H1 (cell line): Measurements from ENCODE around the gene UNC50. TPM values are rescaled to one million over a fixed set of nuclear protein-coding genes. Genes with fewer than 3 reads are reported as not detected.

Experiments used
- CTCF ChIA-PET: fragments of 300-600 bp; sonication (Branson Sonifier 250); formaldehyde crosslinking; loops from one replicate; lab custom pipeline; 2021; ENCODE audit not compliant: partially characterized antibody; lab: Charles Lee
- POLR2A ChIA-PET: fragments of 300-600 bp; sonication (Branson Sonifier 250); formaldehyde crosslinking; loops from one replicate; lab custom pipeline; 2021; ENCODE audit warnings: inconsistent platforms; ENCODE audit not compliant: partially characterized antibody; lab: Charles Lee
- DNase-seq, 2 experiments: peaks; one replicate each; pipeline versions ENCODE4 v3.0.0 to v3.0.0-alpha.2; 2010 to 2022; ENCODE audit warnings: low spot score in 2 of 2, low read depth in 1 of 2, mixed read lengths in 1 of 2
- FAIRE-seq: peaks from 2 replicates; lab custom pipeline; 2011; peaks lifted over from hg19 to GRCh38; lab: Jason Lieb, UNC
- H2AFZ ChIP-seq: 2 replicates; pipeline ENCODE4 v1.8.1; 2012; ENCODE audit warnings: low read length, inconsistent platforms
- H2AK5ac ChIP-seq: 2 replicates; pipeline ENCODE4 v1.6.1; 2013; ENCODE audit warnings: low read depth, low read length
- H2BK120ac ChIP-seq: replicated peaks from 2 replicates; pipeline ENCODE3; 2013; ENCODE audit warnings: low read depth, low read length, inconsistent platforms
- H2BK12ac ChIP-seq: 2 replicates; pipeline ENCODE4 v1.6.1; 2013; ENCODE audit warnings: low read depth, low read length
- H2BK15ac ChIP-seq: 2 replicates; pipeline ENCODE4 v1.6.1; 2013; ENCODE audit warnings: low read length
- H2BK20ac ChIP-seq: 2 replicates; pipeline ENCODE4 v1.6.1; 2013; ENCODE audit warnings: low read length
- H2BK5ac ChIP-seq: 2 replicates; pipeline ENCODE4 v1.6.1; 2013; ENCODE audit warnings: low read depth, low read length
- H3K14ac ChIP-seq: 2 replicates; pipeline ENCODE4 v1.6.1; 2013; ENCODE audit warnings: inconsistent platforms; ENCODE audit not compliant: insufficient read length
- H3K18ac ChIP-seq: 2 replicates; pipeline ENCODE4 v1.6.1; 2013; ENCODE audit warnings: low read length; ENCODE audit errors: extremely low read depth
- H3K23ac ChIP-seq: 2 replicates; pipeline ENCODE4 v1.6.1; 2013; ENCODE audit warnings: inconsistent platforms; ENCODE audit not compliant: insufficient read length
- H3K23me2 ChIP-seq: 2 replicates; pipeline ENCODE4 v1.6.1; 2013; ENCODE audit warnings: low read depth, low read length
- H3K27ac ChIP-seq: 2 replicates; pipeline ENCODE4 v1.6.1; 2011; ENCODE audit warnings: low read depth, low read length, inconsistent platforms
- H3K27me3 ChIP-seq, 4 experiments: replicated peaks in 1 of 4; 1 replicate in 1 of 4; 2 replicates in 3 of 4; pipeline versions ENCODE4 v1.6.1 to v1.8.1; 2011 to 2013; ENCODE audit warnings: low read length in 3 of 4, mild to moderate bottlenecking in 3 of 4, inconsistent platforms in 2 of 4, mixed read lengths in 2 of 4, moderate library complexity in 1 of 4; ENCODE audit not compliant: control insufficient read depth in 3 of 4, insufficient read depth in 3 of 4; ENCODE audit errors: extremely low read depth in 1 of 4
- H3K36me3 ChIP-seq, 4 experiments: 2 replicates each; pipeline versions ENCODE4 v1.6.1 to v1.8.1; 2011 to 2013; ENCODE audit warnings: mild to moderate bottlenecking in 4 of 4, low read length in 3 of 4, moderate library complexity in 2 of 4, control low read depth in 1 of 4, inconsistent platforms in 1 of 4; ENCODE audit not compliant: insufficient read depth in 4 of 4, control insufficient read depth in 2 of 4
- H3K4ac ChIP-seq: replicated peaks from 2 replicates; pipeline ENCODE3; 2013; ENCODE audit warnings: low read length, low read depth, mixed read lengths, inconsistent platforms; ENCODE audit not compliant: insufficient read length
- H3K4me1 ChIP-seq, 4 experiments: replicated peaks in 1 of 4; 1 replicate in 1 of 4; 2 replicates in 3 of 4; pipeline versions ENCODE4 v1.6.1 to v1.8.1; 2011 to 2013; ENCODE audit warnings: low read length in 3 of 4, inconsistent platforms in 2 of 4, mixed read lengths in 1 of 4; ENCODE audit not compliant: insufficient read depth in 4 of 4, control insufficient read depth in 3 of 4
- H3K4me2 ChIP-seq, 2 experiments: 2 replicates each; pipeline versions ENCODE4 v1.6.1 to v1.8.1; 2011 to 2013; ENCODE audit warnings: low read depth in 2 of 2, low read length in 2 of 2, control low read depth in 1 of 2, inconsistent platforms in 1 of 2, mild to moderate bottlenecking in 1 of 2; ENCODE audit not compliant: insufficient read depth in 1 of 2
- H3K4me3 ChIP-seq, 4 experiments: fragments of 200-600, 300-600 bp in 1 of 4; sonication (generic), shearing (Covaris generic), sonication (Bioruptor Twin) in 1 of 4; 2 replicates each; pipeline versions ENCODE4 v1.5.1 to v1.8.1; 2011 to 2016; ENCODE audit warnings: low read length in 4 of 4, low read depth in 3 of 4, control low read depth in 2 of 4, inconsistent platforms in 2 of 4, mild to moderate bottlenecking in 2 of 4, mixed read lengths in 1 of 4, moderate library complexity in 1 of 4; ENCODE audit not compliant: insufficient read depth in 2 of 4; ENCODE audit errors: extremely low read depth in 1 of 4
- H3K56ac ChIP-seq: replicated peaks from 2 replicates; pipeline ENCODE3; 2013; ENCODE audit warnings: low read depth, mild to moderate bottlenecking, mixed read lengths, low read length, inconsistent platforms; ENCODE audit not compliant: insufficient read length
- H3K79me1 ChIP-seq: 2 replicates; pipeline ENCODE4 v1.6.1; 2013; ENCODE audit warnings: low read depth, low read length, control low read depth
- H3K79me2 ChIP-seq, 2 experiments: 2 replicates each; pipeline versions ENCODE4 v1.6.1 to v1.8.1; 2012 to 2013; ENCODE audit warnings: low read length in 2 of 2, mild to moderate bottlenecking in 2 of 2, inconsistent platforms in 1 of 2; ENCODE audit not compliant: insufficient read depth in 2 of 2, control insufficient read depth in 1 of 2
- H3K9ac ChIP-seq, 4 experiments: replicated peaks in 1 of 4; 1 replicate in 1 of 4; 2 replicates in 3 of 4; pipeline versions ENCODE4 v1.6.1 to v1.8.1; 2011 to 2013; ENCODE audit warnings: low read depth in 3 of 4, low read length in 3 of 4, control low read depth in 2 of 4, mild to moderate bottlenecking in 2 of 4, moderate library complexity in 2 of 4, inconsistent platforms in 1 of 4; ENCODE audit errors: extremely low read depth in 1 of 4
- H3K9me3 ChIP-seq, 2 experiments: 2 replicates each; pipeline versions ENCODE4 v1.6.1 to v1.8.1; 2012 to 2013; ENCODE audit warnings: mild to moderate bottlenecking in 2 of 2, moderate library complexity in 2 of 2, control low read depth in 1 of 2, inconsistent platforms in 1 of 2, low read depth in 1 of 2, low read length in 1 of 2, mixed read lengths in 1 of 2; ENCODE audit not compliant: insufficient read depth in 2 of 2
- H4K20me1 ChIP-seq, 2 experiments: replicated peaks in 1 of 2; 2 replicates each; pipeline versions ENCODE3 to v1.8.1; 2011 to 2013; ENCODE audit warnings: inconsistent platforms in 2 of 2, low read length in 2 of 2, mild to moderate bottlenecking in 1 of 2; ENCODE audit not compliant: insufficient read depth in 2 of 2, control insufficient read depth in 1 of 2
- H4K5ac ChIP-seq: 2 replicates; pipeline ENCODE4 v1.6.1; 2013; ENCODE audit warnings: low read length, low read depth, mixed read lengths, inconsistent platforms; ENCODE audit not compliant: insufficient read length
- H4K8ac ChIP-seq: 2 replicates; pipeline ENCODE4 v1.8.0; 2013; ENCODE audit warnings: mild to moderate bottlenecking, moderate library complexity, low read length, inconsistent platforms; ENCODE audit not compliant: insufficient read depth; ENCODE audit errors: extremely low read depth
- H4K91ac ChIP-seq: replicated peaks from 2 replicates; pipeline ENCODE3; 2013; ENCODE audit warnings: low read length, mixed read lengths, inconsistent platforms; ENCODE audit not compliant: insufficient read length
- BRCA1 ChIP-seq: IDR thresholded peaks from 2 replicates; pipeline ENCODE4 v1.6.1; 2012; ENCODE audit warnings: low read depth, low read length, improper control_type of control experiment
- CBX5 ChIP-seq: fragments of 300-800, 300-1000 bp; sonication (generic); IDR thresholded peaks from 2 replicates; pipeline ENCODE4 v1.7.1; 2016; ENCODE audit warnings: antibody characterized with exemption, low read length, low read depth
- CHD1 ChIP-seq: IDR thresholded peaks from 2 replicates; pipeline ENCODE4 v1.6.1; 2012; ENCODE audit warnings: low read depth, low read length, improper control_type of control experiment
- CHD2 ChIP-seq: IDR thresholded peaks from 2 replicates; pipeline ENCODE4 v1.6.1; 2012; ENCODE audit warnings: low read length, improper control_type of control experiment
- EP300 ChIP-seq, 2 experiments: IDR thresholded peaks; 1 replicate in 1 of 2; 2 replicates in 1 of 2; pipeline ENCODE4 v1.6.1; 2011 to 2012; ENCODE audit warnings: low read depth in 2 of 2, low read length in 2 of 2, mild to moderate bottlenecking in 2 of 2, borderline replicate concordance in 1 of 2, inconsistent platforms in 1 of 2, moderate library complexity in 1 of 2
- EZH2 ChIP-seq: fragments of 200-600 bp; sonication (generic); IDR thresholded peaks from 2 replicates; pipeline ENCODE4 v1.7.1; 2012; ENCODE audit warnings: low read depth, mild to moderate bottlenecking, moderate library complexity, low read length, inconsistent platforms; ENCODE audit not compliant: severe bottlenecking
- JUN ChIP-seq: IDR thresholded peaks from 2 replicates; pipeline ENCODE4 v1.6.1; 2011; ENCODE audit warnings: low read depth, mild to moderate bottlenecking, improper control_type of control experiment, low read length
- KDM4A ChIP-seq: IDR thresholded peaks from one replicate; pipeline ENCODE4 v1.7.1; 2012; ENCODE audit warnings: low read depth, mild to moderate bottlenecking, moderate library complexity, low read length, inconsistent platforms; ENCODE audit not compliant: severe bottlenecking
- MAFK ChIP-seq: IDR thresholded peaks from 2 replicates; pipeline ENCODE4 v1.6.1; 2012; ENCODE audit warnings: low read depth, mild to moderate bottlenecking, improper control_type of control experiment, low read length
- RFX5 ChIP-seq: IDR thresholded peaks from 2 replicates; pipeline ENCODE4 v1.6.1; 2011; ENCODE audit warnings: low read depth, low read length, improper control_type of control experiment, borderline replicate concordance
- SIRT6 ChIP-seq: IDR thresholded peaks from one replicate; pipeline ENCODE4 v1.7.1; 2012; ENCODE audit warnings: low read length, inconsistent platforms
- SUZ12 ChIP-seq: fragments of 200-600 bp; sonication (generic); IDR thresholded peaks from 2 replicates; pipeline ENCODE4 v1.6.1; 2012; ENCODE audit warnings: mild to moderate bottlenecking, inconsistent platforms, low read length, moderate library complexity, mixed read lengths
- TAF1 ChIP-seq: IDR thresholded peaks from 2 replicates; pipeline ENCODE4 v1.6.1; 2011; ENCODE audit warnings: mild to moderate bottlenecking, low read depth, low read length
- TCF12 ChIP-seq: IDR thresholded peaks from 2 replicates; pipeline ENCODE4 v1.6.1; 2011; ENCODE audit warnings: low read depth, mild to moderate bottlenecking, low read length
- WGBS, 2 experiments: shearing (Covaris generic) in 1 of 2; methylation state at CpG; one replicate each; pipeline versions ENCODE4 v1.1.6 to v1.1.7; 2013 to 2015; ENCODE audit warnings: low lambda C conversion rate in 2 of 2, mixed read lengths in 2 of 2, inconsistent platforms in 1 of 2, low coverage in 1 of 2, missing lambda C conversion rate in 1 of 2; ENCODE audit not compliant: insufficient replicate concordance in 2 of 2, insufficient coverage in 1 of 2, insufficient read length in 1 of 2; ENCODE audit errors: extremely low coverage in 1 of 2, missing lambda C conversion rate in 1 of 2; 5-methylcytosine and 5-hydroxymethylcytosine counted together
- polyA plus RNA-seq, 7 experiments: library from polyadenylated mRNA; depleted of rRNA in 3 of 7; stranded (reverse) in 5 of 7; unstranded in 2 of 7; fragments of >200 nt in 5 of 7; fragments of 200-250 nt in 2 of 7; gene quantifications; 1 replicate in 5 of 7; 2 replicates in 1 of 7; 4 replicates in 1 of 7; pipeline versions ENCODE4 v1.2.1 to v1.2.3, GENCODE V29; 2011 to 2013; ENCODE audit warnings: missing spikeins in 2 of 7, mixed read lengths in 2 of 7
- total RNA-seq: library from RNA; stranded (reverse); fragmentation: NEBNext Ultra II Directional; extraction: Animal tissue kit (Norgen Biotek cat#: 25700); gene quantifications from 2 replicates; pipeline ENCODE4 v1.2.1, GENCODE V29; 2021
- TF ChIP-seq, protein P1 (sequence below): IDR thresholded peaks from 2 replicates; pipeline ENCODE4 v1.6.1; 2011; ENCODE audit warnings: low read depth, mild to moderate bottlenecking, low read length; ENCODE audit not compliant: insufficient read depth

UNC50 gene
- total and polyA plus RNA-seq, 2 of the 8 experiments (the other 6 are each of a cell fraction or from before 2014, with no cell fraction given), result 33.4 to 58.5 TPM

DNA sequence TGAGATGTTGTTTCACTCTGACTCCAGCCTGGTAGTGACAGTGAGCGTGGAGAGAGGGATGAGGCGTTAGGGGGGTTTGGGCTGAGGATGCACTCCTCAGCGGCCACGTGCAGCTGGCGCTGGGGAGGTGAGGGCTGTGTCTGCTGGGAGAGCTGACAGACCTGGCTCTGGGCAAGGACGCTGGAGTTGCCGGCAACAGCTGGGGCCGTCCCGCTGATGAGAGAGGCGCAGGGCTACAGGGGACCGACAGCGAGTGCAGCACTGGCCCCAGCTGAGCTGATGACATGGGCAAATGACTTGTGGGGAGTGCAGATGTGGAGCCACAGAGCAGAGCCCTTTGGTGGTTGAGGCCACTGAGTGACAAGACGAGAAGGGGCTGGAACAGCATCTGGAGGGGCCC is 38.5 kb upstream of the UNC50 start:
- Histone ChIP-seq H2BK15ac (no peak overlapping the region), H3K9me3 (no peaks in the 10 kb centered on the region), H3K36me3 (peaks cover 6 to 29% (median 17%) of the 10 kb centered on the region in 4 experiments; a peak in 6 of 8 replicates), H3K79me1 (no peaks in the 10 kb centered on the region), H3K27me3 (no peaks in the 10 kb centered on the region), H3K23ac (no peak overlapping the region), H4K5ac (no peak overlapping the region), H3K79me2 (no peaks in the 10 kb centered on the region), H4K91ac (no peak overlapping the region), H2BK120ac (no peak overlapping the region), H2BK12ac (no peak overlapping the region), H2AFZ (no peak overlapping the region), H3K14ac (no peak overlapping the region), H2BK5ac (no peak overlapping the region), H4K20me1 (peaks cover 0 to 7% of the 10 kb centered on the region in 2 experiments), H3K4me1 (no peaks in the 10 kb centered on the region), H3K27ac (no peak overlapping the region), H3K9ac (no peak overlapping the region), H4K8ac (no peak overlapping the region; the same call in 1 of the 2 replicates), H3K4ac (no peak overlapping the region), H3K18ac (no peak overlapping the region), H3K56ac (no peak overlapping the region), H3K4me2 (no peak overlapping the region), H3K4me3 (no peak overlapping the region), H2AK5ac (no peak overlapping the region), H3K23me2 (no peaks in the 10 kb centered on the region), H2BK20ac (no peak overlapping the region)
- no peak for FAIRE-seq
- ChIA-PET POLR2A (no interaction called here), CTCF (interaction anchor here (0.7 to 3.3 kb wide), 9 partner anchors 9 to 117 kb away, joined by 3 to 10 read pairs (median 6); no protein-coding TSS in a partner anchor)
- no peak for DNase-seq
- WGBS, 2 experiments, result 82% methylated on average over 13 of the region's 13 CpGs; no CpG with 5 or more reads in 1 of the 2 experiments
- TF ChIP-seq JUN (no peak), TCF12 (no peak), SUZ12 (no peak), SIRT6 (no peak), EZH2 (no peak), RFX5 (no peak), EP300 (IDR thresholded peaks at IDR 0.05; ENCODE audit: borderline replicate concordance in 1 of 2, low read depth in 2 of 2, low read length in 2 of 2) (no peak), CBX5 (no peak), CHD2 (no peak), TAF1 (no peak), CHD1 (no peak), KDM4A (no peak), BRCA1 (no peak), MAFK (no peak)
- TF ChIP-seq, protein P1, sequence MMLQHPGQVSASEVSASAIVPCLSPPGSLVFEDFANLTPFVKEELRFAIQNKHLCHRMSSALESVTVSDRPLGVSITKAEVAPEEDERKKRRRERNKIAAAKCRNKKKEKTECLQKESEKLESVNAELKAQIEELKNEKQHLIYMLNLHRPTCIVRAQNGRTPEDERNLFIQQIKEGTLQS, result no peak
